GM19455 (cell line): ENCODE data around the gene SLC15A2.
"Not testable (repeated sequence)": the region's sequence is repeated elsewhere in the genome, so short reads cannot be mapped to it uniquely, and the experiment has no call there.

ENCODE experiments used
- ATAC-seq: cut with Tn5 transposase; IDR thresholded peaks from one replicate; pipeline ENCODE4 v1.9.1; 2021; ENCODE audit not compliant: unreplicated experiment

The SLC15A2 gene

DNA sequence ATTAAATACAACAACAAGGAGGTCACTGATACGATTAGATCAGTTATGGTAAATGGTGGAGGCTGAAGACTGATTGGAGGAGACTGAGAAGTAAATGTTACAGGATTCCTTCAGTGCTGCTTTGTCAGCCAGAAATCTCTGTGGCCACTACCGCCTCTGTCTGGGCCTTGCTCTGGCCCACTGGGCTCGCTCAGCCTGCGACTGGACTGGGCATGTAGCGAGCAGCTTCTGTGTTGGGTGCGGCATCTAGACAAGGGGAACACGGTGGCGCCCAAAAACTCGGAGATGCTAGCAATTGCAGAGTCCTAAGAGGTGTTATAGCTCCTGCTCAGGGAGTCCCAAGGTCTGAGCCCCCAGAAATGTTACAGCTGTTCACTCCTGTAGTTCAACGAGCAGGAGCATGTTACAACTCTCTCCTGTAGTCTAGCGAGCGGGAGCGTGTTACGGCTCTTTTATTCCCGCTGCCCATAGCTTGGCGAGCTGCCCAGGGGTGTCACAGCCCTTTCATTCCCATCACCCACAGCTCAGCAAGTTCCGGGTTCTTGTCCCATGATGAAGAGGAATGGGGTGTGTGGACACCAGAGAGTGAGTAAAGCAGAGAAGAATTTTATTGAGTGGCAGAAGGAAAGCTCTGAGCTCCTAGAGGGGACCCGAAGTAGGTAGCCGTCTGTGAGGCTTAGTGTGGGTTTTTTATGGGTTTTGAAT lies 24.7 kb downstream of the SLC15A2 start:
- no peak for ATAC-seq

GRCh38 chr3:121924734-121925133 lies 30.5 kb downstream of the SLC15A2 start:
- ATAC-seq, result no peak

DNA sequence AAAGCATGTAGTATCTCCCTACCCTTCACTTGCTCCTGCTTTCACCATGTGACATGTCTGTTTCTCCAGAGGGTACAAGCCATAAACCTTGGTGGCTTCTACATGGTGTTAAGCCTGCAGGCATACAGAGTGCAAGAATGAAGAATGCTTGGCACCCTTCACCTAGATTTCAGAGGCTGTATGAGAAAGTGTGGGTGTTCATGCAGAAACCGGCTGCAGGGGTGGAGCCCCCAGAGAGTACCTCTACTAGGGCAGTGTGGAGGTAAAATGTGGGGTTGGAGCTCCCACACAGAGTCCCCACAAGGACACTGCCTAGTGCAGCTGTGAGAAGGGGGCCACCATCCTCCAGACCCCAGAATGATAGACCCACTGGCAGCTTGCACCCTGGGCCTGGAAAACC lies 32.2 kb downstream of the SLC15A2 start:
- ATAC-seq, result no peak

DNA sequence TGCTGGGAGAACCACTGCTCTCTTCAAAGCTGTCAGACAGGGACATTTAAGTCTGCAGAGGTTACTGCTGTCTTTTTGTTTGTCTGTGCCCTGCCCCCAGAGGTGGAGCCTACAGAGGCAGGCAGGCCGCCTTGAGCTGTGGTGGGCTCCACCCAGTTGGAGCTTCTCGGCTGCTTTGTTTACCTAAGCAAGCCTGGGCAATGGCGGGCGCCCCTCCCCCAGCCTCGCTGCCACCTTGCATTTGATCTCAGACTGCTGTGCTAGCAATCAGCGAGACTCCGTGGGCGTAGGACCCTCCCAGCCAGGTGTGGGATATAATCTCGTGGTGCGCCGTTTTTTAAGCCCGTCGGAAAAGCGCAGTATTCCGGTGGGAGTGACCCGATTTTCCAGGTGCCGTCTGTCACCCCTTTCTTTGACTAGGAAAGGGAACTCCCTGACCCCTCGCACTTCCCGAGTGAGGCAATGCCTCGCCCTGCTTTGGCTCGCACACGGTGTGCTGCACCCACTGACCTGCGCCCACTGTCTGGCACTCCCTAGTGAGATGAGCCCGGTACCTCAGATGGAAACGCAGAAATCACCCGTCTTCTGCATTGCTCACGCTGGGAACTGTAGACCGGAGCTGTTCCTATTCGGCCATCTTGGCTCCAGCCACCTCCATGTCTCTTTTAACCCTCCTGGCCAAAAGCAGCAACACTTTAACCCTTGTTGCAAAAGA lies 44.1 kb downstream of the SLC15A2 start:
- ATAC-seq, result not testable (repeated sequence)

DNA sequence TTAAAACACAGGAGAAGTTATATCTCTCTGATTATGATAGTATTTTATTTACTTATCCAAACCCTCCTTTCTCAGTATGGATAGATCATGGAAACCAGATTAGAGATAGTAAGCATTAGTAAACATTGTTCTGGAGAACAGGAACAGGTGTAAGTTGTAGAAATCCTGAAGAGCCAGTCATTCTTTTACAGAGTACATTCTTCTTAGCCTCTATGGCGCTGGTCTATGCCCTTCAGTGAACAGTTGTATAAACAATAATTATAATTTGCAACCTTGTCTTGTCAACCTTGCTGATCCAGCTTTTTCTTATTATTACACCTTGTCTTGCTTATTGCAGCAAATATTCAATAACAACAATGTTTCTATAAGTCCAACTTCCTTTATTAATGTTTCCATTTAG lies 47.4 kb downstream of the SLC15A2 start:
- no peak for ATAC-seq

DNA sequence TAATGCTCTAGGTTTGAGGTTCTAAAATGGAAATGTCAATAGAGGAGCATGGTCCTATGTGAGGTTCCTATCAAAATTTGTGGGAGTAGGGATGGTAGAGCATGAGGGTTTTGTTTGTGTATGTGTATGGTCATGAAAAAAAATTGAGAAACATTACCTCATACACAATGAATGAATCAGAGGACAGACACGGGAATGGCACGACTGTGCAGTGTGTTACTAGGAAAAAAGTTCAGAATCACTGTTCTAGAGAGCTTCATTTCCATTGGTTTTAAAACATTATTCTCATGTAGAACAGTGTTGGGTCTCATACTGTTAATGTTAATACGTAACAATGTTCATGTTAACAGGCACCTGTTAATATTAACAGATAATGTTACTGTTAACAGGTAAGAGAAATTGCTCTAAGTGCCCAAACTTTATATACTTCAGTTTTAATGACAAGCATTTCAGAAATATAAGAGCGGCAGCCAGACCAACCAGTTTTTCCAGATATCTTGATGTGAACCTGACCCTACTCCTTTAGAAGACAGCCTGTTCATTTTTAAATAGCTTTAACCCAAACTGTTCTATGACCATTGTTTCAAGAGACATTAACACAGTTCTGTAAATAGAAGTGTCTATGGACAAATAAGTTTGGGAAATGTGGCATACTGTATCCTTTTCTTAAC lies 48.0 kb downstream of the SLC15A2 start:
- no peak for ATAC-seq

DNA sequence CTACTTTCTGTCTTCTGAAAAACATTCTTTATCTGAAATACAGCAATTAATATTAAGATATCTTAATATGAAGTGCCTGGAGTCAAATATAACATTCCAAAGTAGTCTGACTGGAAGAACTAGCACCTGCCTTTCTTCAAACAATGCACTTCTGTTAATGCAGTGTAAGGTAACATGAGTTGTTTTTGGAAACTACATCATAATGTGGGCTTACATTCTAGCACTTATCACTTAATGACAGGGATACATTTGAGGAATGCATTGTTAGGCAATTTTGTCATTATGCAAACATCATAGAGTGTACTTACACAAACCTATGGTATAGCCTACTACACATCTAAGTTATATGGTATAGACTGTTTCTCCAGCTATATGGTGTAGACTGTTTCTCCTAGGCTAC lies 49.2 kb downstream of the SLC15A2 start:
- ATAC-seq, result no peak

- ATAC-seq, result no peak
Observed at GRCh38 chr3:121948641-121949040, 54.4 kb downstream of the SLC15A2 start.

GRCh38 chr3:121951291-121951919 lies 57.2 kb downstream of the SLC15A2 start:
- no peak for ATAC-seq

DNA sequence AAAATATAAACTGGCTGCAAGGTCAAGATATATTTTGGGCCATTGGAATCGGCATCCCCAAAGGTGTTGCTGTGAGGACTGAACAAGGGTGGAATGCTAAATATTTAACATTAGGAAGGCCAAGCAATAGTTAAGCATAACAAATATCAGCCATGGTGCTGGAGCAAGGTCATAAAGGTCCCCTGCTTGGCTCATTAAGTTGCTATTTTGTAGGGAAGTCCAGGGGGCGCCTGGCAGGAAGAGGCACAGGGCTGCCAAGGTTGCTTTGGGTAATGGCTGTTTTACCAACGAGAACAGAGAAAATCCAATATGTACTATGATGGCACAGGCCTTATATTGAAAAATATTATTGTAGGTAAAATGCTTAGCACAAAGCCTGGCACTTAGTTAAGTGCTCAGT lies 62.2 kb downstream of the SLC15A2 start:
- ATAC-seq, result no peak

DNA sequence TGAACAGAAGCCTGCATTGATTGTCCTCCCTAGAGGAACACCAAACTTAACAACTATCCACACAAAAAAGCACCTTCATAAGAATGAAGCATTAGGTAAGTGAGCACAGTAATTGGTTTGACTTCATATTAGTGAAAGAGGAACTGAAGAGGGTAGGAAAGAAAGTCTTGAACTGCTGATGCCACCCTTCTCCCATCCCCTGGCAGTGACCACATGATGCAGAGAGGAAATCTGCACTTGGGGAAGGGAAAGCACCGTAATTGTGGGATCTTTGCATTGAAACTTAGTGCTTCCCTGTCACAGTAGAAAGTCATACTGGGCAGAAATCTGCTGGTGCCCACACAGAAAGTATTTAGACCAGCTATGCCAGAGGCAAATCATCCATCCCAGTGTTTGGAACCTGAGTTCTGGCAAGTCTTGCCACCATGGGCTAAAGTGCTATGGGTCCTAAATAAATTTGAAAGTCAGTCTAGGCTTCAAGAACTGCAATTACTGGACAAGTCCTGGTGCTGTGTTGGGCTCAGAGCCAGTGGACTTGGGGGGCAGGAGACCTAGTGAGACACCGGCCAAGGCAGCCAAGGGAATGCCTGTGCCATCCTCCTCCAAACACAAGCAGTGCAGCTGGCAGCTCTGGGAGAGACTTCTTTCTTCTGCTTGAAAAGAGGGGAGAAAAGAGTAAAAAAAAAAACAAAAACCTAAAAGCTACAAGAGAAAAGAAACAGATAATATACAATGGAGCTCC lies 63.6 kb downstream of the SLC15A2 start:
- ATAC-seq, result no peak

DNA sequence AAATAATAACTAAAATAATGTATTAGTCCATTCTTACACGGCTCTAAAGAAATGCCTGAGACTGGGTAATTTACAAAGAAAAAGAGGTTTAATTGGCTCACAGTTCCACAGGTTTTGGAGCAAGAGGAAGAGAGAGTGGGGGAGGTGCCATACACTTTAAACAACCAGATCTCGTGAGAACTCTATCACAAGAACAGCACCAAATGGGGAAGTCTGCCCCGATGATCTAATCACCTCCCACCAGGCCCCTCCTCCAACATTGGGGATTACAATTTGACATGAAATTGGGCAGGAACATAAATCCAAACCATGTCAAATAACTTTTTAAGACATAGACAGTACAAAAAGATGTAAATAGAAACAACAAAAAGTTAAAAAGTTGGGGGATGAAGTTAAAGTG lies 64.6 kb downstream of the SLC15A2 start:
- ATAC-seq, result no peak

DNA sequence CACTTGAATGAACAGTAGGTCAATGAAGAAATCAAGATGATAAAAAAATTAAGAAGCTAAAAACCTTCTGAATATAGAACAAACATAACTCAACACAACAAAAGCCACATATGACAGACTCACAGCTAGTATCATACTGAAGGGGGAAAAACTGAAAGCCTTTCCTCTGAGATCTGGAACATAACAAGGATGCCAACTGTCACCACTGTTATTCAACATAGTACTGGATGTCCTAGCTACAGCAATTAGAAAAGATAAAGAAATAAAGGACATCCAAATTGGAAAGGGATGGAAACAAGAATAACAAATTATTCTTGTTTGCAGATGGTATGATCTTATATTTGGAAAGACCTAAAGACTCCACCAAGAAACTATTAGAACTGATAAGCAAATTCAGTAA lies 67.1 kb downstream of the SLC15A2 start:
- ATAC-seq, result no peak

GRCh38 chr3:121962443-121962842 lies 68.2 kb downstream of the SLC15A2 start:
- no peak for ATAC-seq

GRCh38 chr3:121963608-121964007 lies 69.4 kb downstream of the SLC15A2 start:
- ATAC-seq, result no peak

DNA sequence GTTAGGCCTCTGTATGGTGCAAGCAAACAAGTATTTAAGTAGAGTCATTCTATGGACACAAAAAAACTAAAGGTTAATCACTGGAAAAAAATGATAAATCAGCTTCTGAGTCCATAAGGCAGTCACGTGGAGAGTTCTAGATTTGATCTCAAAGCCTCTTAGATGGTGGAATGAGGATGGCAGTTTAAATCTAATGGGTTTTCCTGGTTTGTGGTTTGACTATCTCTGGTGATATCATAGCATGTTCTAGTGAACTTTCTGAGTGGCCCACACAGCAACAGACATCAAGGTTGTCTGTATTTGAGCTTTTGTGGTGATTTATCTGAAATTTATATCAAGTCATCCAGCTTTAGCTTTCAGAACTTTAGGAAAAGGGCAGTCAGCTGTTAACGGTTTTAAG lies 75.4 kb downstream of the SLC15A2 start:
- ATAC-seq, result no peak

- ATAC-seq, result no peak
Observed at GRCh38 chr3:121970047-121970446, 75.8 kb downstream of the SLC15A2 start.

- ATAC-seq, result no peak
Observed at GRCh38 chr3:121974601-121975111, 80.5 kb downstream of the SLC15A2 start.

- ATAC-seq, result no peak
Observed at GRCh38 chr3:121975702-121976302, 81.6 kb downstream of the SLC15A2 start.

- ATAC-seq, result no peak
Observed at GRCh38 chr3:121976727-121977126, 82.5 kb downstream of the SLC15A2 start.
